ENCODE results near the gene LIN7C.
A peak's percentile ranks its signal among the peaks of the same experiment; 100 is the strongest.

LIN7C gene

GRCh38 chr11:27444801-27445215 is 61.8 kb downstream of the LIN7C start:
- peak; percentile 62 for DNase-seq
